Mucosa of rectum (tissue), 2 donors: ENCODE results near the gene NIPBL.

Experiments used
- H3K27ac ChIP-seq, 2 donors: one replicate each; pipeline ENCODE4 v1.7.0; 2013; ENCODE audit warnings: inconsistent platforms in 2 of 2, low read depth in 2 of 2, low read length in 2 of 2
- H3K27me3 ChIP-seq, 2 donors: one replicate each; pipeline ENCODE4 v1.7.0; 2013; ENCODE audit warnings: low read length in 2 of 2; ENCODE audit not compliant: control insufficient read depth in 2 of 2, insufficient read depth in 2 of 2
- H3K36me3 ChIP-seq, 2 donors: one replicate each; pipeline ENCODE4 v1.7.0; 2013; ENCODE audit warnings: low read length in 2 of 2; ENCODE audit not compliant: control insufficient read depth in 2 of 2, insufficient read depth in 2 of 2
- H3K4me1 ChIP-seq, 2 donors: one replicate each; pipeline ENCODE4 v1.7.0; 2013; ENCODE audit warnings: low read length in 2 of 2, mild to moderate bottlenecking in 1 of 2; ENCODE audit not compliant: control insufficient read depth in 2 of 2, insufficient read depth in 2 of 2
- H3K4me3 ChIP-seq, 2 donors: one replicate each; pipeline ENCODE4 v1.7.0; 2013; ENCODE audit warnings: low read length in 2 of 2
- H3K9ac ChIP-seq, 2 donors: one replicate each; pipeline ENCODE4 v1.7.0; 2013; ENCODE audit warnings: low read length in 2 of 2, low read depth in 1 of 2, mild to moderate bottlenecking in 1 of 2
- H3K9me3 ChIP-seq, 2 donors: one replicate each; pipeline ENCODE4 v1.7.0; 2013; ENCODE audit warnings: low read length in 2 of 2; ENCODE audit not compliant: control insufficient read depth in 2 of 2
- donor health status: healthy.
- donor health status: Normal muscosa, but diverticular disease.

NIPBL gene

GRCh38 chr5:36928947-36929346 lies 52.4 kb downstream of the NIPBL start:
- H3K36me3 ChIP-seq = no peaks in the 10 kb centered on the region
- H3K9ac ChIP-seq = no peak overlapping the region
- no peaks in the 10 kb centered on the region for H3K4me1 ChIP-seq
- H3K9me3 ChIP-seq = no peaks in the 10 kb centered on the region
- no peak overlapping the region for H3K4me3 ChIP-seq
- H3K27me3 ChIP-seq = no peaks in the 10 kb centered on the region
- no peak overlapping the region for H3K27ac ChIP-seq

- no peaks in the 10 kb centered on the region for H3K27me3 ChIP-seq
- no peak overlapping the region for H3K9ac ChIP-seq
- no peaks in the 10 kb centered on the region for H3K9me3 ChIP-seq
- no peaks in the 10 kb centered on the region for H3K4me1 ChIP-seq
- H3K4me3 ChIP-seq = no peak overlapping the region
- H3K36me3 ChIP-seq = no peaks in the 10 kb centered on the region
- H3K27ac ChIP-seq = no peak overlapping the region
Observed at GRCh38 chr5:36929438-36929837, 52.9 kb downstream of the NIPBL start.

DNA sequence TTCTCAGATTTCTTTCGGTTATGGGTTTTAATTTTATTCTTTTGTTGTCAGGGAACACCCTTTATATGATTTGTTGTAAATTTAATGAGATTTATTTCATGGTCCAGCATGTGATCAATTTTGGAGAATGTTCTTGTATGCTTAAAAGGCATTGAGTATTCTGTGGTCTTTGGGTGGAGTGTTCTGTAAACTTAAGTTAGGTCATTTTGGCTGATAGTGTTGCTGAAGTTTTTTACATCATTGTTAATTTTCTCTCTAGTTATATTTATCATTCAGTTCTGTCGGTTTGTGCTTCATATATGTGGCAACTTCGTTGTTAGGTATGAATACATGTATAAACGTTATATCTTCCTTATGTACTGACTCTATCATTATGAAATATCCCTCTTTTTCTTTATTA lies 55.5 kb downstream of the NIPBL start:
- no peak overlapping the region for H3K9ac ChIP-seq
- no peaks in the 10 kb centered on the region for H3K4me1 ChIP-seq
- H3K27ac ChIP-seq = no peak overlapping the region
- no peak overlapping the region for H3K4me3 ChIP-seq
- H3K9me3 ChIP-seq = no peaks in the 10 kb centered on the region
- H3K36me3 ChIP-seq = no peaks in the 10 kb centered on the region
- no peaks in the 10 kb centered on the region for H3K27me3 ChIP-seq

GRCh38 chr5:36932699-36933098 lies 56.1 kb downstream of the NIPBL start:
- H3K9me3 ChIP-seq = no peaks in the 10 kb centered on the region
- H3K9ac ChIP-seq = no peak overlapping the region
- no peaks in the 10 kb centered on the region for H3K4me1 ChIP-seq
- H3K27me3 ChIP-seq = no peaks in the 10 kb centered on the region
- H3K27ac ChIP-seq = no peak overlapping the region
- no peak overlapping the region for H3K4me3 ChIP-seq
- no peaks in the 10 kb centered on the region for H3K36me3 ChIP-seq

DNA sequence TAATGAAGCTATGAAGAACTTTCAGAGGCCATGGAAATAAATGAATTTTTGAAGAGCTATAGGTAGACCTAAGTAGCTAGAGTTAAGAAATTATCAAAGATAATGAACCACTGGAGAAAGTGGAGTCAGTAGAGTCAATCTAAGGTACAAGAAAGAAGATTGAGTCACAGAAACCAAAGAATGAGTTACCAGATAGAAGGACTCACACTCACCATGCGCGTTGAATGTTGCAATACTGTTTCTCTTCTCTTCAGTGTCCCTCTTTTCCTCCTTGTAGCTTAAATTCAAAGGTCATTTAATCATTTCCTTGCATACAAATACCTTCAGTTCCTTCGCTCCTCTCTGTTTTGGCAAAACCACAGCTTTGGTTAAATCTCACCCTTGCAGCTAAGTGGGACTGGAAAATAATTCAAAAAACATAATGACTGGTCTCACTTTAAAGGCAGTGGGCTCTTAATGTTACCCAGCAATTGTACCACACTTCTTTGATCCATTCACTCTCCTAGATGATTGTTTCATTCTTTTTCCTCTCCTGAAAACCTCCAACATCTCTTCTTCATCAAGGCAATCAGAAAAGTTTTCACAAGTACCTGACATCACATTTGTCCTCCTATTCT lies 58.3 kb downstream of the NIPBL start:
- Histone ChIP-seq H3K9me3 (no peaks in the 10 kb centered on the region), H3K36me3 (no peaks in the 10 kb centered on the region), H3K4me1 (no peaks in the 10 kb centered on the region), H3K4me3 (no peak overlapping the region), H3K27me3 (no peaks in the 10 kb centered on the region), H3K9ac (no peak overlapping the region), H3K27ac (no peak overlapping the region)

- Histone ChIP-seq H3K36me3 (no peaks in the 10 kb centered on the region), H3K4me1 (no peaks in the 10 kb centered on the region), H3K9me3 (no peaks in the 10 kb centered on the region), H3K4me3 (no peak overlapping the region), H3K27me3 (no peaks in the 10 kb centered on the region), H3K9ac (no peak overlapping the region), H3K27ac (no peak overlapping the region)
Observed at GRCh38 chr5:36935805-36936204, 59.2 kb downstream of the NIPBL start.

DNA sequence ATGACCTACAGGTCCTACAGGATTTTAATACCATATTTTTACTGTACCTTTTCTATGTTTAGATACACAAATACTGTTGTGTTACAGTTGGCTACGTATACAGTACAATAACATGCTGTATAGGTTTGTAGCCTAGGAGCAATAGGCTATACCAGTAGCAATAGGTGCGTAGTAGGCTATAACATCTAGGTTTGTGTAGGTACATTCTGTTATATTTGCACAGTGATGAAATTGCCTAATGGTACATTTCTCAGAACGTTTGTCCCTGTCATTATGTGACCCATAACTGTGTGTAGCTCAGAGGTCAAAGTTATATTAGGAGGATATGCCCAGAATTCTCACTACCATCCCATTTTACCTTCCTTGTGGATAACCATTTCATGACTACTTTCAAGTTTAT lies 59.7 kb downstream of the NIPBL start:
- no peak overlapping the region for H3K9ac ChIP-seq
- no peaks in the 10 kb centered on the region for H3K9me3 ChIP-seq
- no peaks in the 10 kb centered on the region for H3K36me3 ChIP-seq
- H3K4me1 ChIP-seq = no peaks in the 10 kb centered on the region
- H3K27me3 ChIP-seq = no peaks in the 10 kb centered on the region
- H3K4me3 ChIP-seq = no peak overlapping the region
- no peak overlapping the region for H3K27ac ChIP-seq

DNA sequence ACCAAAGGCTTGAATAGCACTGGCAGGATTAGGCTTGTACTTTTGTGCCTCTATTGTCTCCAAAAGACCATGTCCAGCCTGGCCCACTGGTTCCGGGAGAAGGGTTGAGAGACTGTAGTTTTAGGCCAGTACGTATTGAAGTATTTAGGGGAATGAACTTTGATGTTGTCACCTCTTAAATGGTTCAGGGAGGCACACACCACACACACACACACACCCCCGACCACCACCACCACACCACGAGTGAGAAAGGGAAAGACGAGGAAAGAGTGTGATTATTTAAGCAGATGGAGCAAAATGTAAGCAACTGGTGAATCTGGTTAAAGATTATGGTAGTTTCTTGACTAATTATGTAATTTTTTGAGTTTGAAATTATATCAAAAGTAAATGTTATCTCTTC lies 61.6 kb downstream of the NIPBL start:
- Histone ChIP-seq H3K4me3 (no peak overlapping the region), H3K4me1 (no peaks in the 10 kb centered on the region), H3K27ac (no peak overlapping the region), H3K27me3 (no peaks in the 10 kb centered on the region), H3K9ac (no peak overlapping the region), H3K36me3 (no peaks in the 10 kb centered on the region), H3K9me3 (no peaks in the 10 kb centered on the region)

GRCh38 chr5:36939969-36940858 lies 63.6 kb downstream of the NIPBL start:
- H3K36me3 ChIP-seq = no peaks in the 10 kb centered on the region
- no peaks in the 10 kb centered on the region for H3K9me3 ChIP-seq
- H3K9ac ChIP-seq = no peak overlapping the region
- no peaks in the 10 kb centered on the region for H3K4me1 ChIP-seq
- H3K27ac ChIP-seq = no peak overlapping the region
- H3K4me3 ChIP-seq = no peak overlapping the region
- no peaks in the 10 kb centered on the region for H3K27me3 ChIP-seq

DNA sequence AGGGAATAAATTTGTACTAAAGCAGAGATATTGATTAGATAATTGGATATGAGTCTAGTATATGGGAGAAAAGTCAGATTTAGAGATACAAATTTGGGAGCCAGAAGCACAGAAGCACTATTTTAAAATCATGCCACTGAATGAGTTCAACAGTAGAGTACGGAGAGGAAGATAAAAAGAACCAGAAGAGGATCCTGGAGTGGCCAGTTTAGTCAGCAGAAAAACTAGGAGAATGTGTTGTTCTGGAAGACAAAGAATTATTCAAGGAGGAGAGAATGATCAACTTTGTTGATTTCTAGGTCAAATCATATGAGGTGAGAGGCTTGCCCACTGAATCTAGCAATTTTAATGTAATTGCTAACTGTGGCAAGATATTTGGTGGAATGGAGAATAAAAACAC lies 67.0 kb downstream of the NIPBL start:
- no peaks in the 10 kb centered on the region for H3K9me3 ChIP-seq
- no peaks in the 10 kb centered on the region for H3K27me3 ChIP-seq
- no peaks in the 10 kb centered on the region for H3K4me1 ChIP-seq
- no peaks in the 10 kb centered on the region for H3K36me3 ChIP-seq
- no peak overlapping the region for H3K9ac ChIP-seq
- no peak overlapping the region for H3K4me3 ChIP-seq
- no peak overlapping the region for H3K27ac ChIP-seq
